Measurements from ENCODE around the gene CCDC183.

GRCh38 chr9:136750526-136750925, 45.6 kb upstream of the CCDC183 start:
- no peak for TF ChIP-seq POLR2A (IDR thresholded peaks at IDR 0.05; ENCODE audit: extremely low read depth, insufficient read length)
- TF ChIP-seq, protein P1, sequence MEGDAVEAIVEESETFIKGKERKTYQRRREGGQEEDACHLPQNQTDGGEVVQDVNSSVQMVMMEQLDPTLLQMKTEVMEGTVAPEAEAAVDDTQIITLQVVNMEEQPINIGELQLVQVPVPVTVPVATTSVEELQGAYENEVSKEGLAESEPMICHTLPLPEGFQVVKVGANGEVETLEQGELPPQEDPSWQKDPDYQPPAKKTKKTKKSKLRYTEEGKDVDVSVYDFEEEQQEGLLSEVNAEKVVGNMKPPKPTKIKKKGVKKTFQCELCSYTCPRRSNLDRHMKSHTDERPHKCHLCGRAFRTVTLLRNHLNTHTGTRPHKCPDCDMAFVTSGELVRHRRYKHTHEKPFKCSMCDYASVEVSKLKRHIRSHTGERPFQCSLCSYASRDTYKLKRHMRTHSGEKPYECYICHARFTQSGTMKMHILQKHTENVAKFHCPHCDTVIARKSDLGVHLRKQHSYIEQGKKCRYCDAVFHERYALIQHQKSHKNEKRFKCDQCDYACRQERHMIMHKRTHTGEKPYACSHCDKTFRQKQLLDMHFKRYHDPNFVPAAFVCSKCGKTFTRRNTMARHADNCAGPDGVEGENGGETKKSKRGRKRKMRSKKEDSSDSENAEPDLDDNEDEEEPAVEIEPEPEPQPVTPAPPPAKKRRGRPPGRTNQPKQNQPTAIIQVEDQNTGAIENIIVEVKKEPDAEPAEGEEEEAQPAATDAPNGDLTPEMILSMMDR (IDR thresholded peaks at IDR 0.05; ENCODE audit: low read depth, low read length): no peak
- TF ChIP-seq, protein P2, sequence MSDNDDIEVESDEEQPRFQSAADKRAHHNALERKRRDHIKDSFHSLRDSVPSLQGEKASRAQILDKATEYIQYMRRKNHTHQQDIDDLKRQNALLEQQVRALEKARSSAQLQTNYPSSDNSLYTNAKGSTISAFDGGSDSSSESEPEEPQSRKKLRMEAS (IDR thresholded peaks at IDR 0.05; ENCODE audit: low read depth, low read length): no peak
- TF ChIP-seq MYC (IDR thresholded peaks at IDR 0.05; ENCODE audit: low read depth, low read length): no peak
